SK-N-SH treated with all-trans-retinoic acid at 6 μM for 48 hours (cell line): ENCODE measurements around the gene JARID2.

ENCODE experiments used
- POU6F1 ChIP-seq: fragments of 250-450 bp; sonication (Bioruptor Pico); IDR thresholded peaks from 2 replicates; pipeline ENCODE4 v1.8.0; 2021; ENCODE audit warnings: low read depth, mild to moderate bottlenecking, moderate library complexity, borderline replicate concordance
- PPARA ChIP-seq: fragments of 250-450 bp; sonication (Bioruptor Pico); IDR thresholded peaks from 2 replicates; pipeline ENCODE4 v1.5.0; 2020; ENCODE audit warnings: mild to moderate bottlenecking, borderline replicate concordance
- TCF4 ChIP-seq: fragments of 250-450 bp; sonication (Bioruptor Pico); IDR thresholded peaks from 2 replicates; pipeline ENCODE4 v1.8.0; 2021; ENCODE audit warnings: mild to moderate bottlenecking, moderate library complexity, borderline replicate concordance
- ZC3H10 ChIP-seq: fragments of 250-450 bp; sonication (Bioruptor Pico); IDR thresholded peaks from 2 replicates; pipeline ENCODE4 v1.5.1; 2021; ENCODE audit warnings: mild to moderate bottlenecking, moderate library complexity
- ZFP3 ChIP-seq: fragments of 250-450 bp; sonication (Bioruptor Pico); IDR thresholded peaks from 2 replicates; pipeline ENCODE4 v1.5.0; 2020; ENCODE audit warnings: mild to moderate bottlenecking, moderate library complexity

GRCh38 chr6:15332446-15332845 lies 86.6 kb downstream of the JARID2 start:
- no peak for TF ChIP-seq PPARA (CRISPR knock-in tag)
- no peak for TF ChIP-seq POU6F1
- TF ChIP-seq ZFP3 (CRISPR knock-in tag) = no peak
- no peak for TF ChIP-seq ZC3H10 (CRISPR knock-in tag)
- TF ChIP-seq TCF4 (CRISPR knock-in tag) = no peak
